Tongue (tissue), 2 donors: ENCODE measurements around the gene REN. TPM values are rescaled to one million over a fixed set of nuclear protein-coding genes. Genes with fewer than 3 reads are reported as not detected.

Source experiments
- DNase-seq: peaks from one replicate; pipeline ENCODE4 v3.0.0-alpha.2; 2015
- total RNA-seq: library from RNA; depleted of rRNA; stranded (reverse); fragments of >200 nt; gene quantifications from one replicate; pipeline ENCODE4 v1.2.3, GENCODE V29; 2014

The REN gene
- total RNA-seq, 1 donor from 2014 or later, result not detected

DNA sequence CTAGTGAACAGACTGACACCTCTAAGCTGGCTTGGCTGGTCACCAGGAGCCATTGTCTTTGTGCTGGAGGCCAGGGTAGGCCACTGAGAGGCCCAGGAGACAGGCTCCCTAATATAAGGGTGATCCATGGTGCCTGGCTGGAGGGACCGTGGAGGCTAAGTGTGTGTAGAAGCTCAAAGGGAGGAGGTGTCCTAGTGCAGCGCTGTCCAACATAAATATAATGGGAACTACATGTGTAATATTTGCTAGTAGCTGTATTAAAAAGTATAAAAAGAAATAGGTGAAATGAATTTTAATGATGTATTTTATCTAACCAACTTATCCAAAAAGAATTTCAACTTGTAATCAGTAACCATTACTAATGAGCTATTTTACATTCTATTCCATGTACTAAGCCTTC lies 58.2 kb downstream of the REN start:
- DNase-seq, result no peak

DNA sequence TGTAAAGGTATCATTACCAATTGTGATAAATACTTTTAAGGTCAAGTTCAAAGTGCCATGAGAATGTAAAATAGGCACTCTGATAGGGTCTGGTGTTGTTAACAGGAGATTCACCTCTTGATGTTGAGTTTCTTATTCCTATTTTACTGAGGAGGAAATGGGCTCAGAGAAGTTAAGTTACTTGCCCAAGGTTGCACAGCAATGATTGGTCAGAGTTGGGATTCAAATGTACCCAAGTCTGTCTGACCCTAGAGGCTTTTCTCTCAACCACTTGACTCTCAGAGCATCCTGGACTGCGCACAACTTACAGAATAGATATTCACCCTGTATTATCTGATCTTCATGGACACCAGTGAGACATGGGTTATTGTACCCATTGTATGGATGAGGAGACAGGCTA lies 59.3 kb downstream of the REN start:
- DNase-seq, result no peak

DNA sequence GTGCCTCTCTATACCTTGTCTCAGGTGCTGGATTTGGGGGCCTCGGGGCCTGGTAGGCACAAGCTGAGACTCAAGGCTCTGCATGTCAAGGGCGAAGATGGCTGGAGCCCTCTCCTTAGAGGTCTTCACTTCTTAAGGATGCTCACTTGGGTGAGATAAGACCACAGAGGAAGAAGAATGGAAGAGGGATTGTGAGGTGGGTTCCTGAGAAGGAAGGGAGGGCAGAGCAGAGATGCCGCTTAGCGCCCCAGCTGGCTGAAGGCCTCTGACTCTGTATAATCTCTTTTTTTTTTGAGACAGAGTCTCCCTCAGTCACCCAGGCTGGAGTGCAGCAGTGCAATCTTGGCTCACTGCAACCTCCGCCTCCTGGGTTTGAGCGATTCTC lies 61.0 kb downstream of the REN start:
- no peak for DNase-seq

Other genes with a start within 250 kb of the REN start
- gene SOX13, start 93.2 kb downstream of the REN start, total RNA-seq, result 31.3 TPM
- gene ETNK2, start 14.3 kb downstream of the REN start, total RNA-seq, result 14.7 TPM
- not detected for gene KISS1, start 30.2 kb upstream of the REN start, total RNA-seq
- gene GOLT1A, start 47.7 kb upstream of the REN start, total RNA-seq, result not detected
- gene PLEKHA6, start 193.6 kb upstream of the REN start, total RNA-seq, result 4.4 TPM
- gene PPP1R15B, start 245.5 kb upstream of the REN start, total RNA-seq, result 45.1 TPM